Loucy (cell line): ENCODE measurements around the gene CYP27B1.

ENCODE experiments used
- H2AFZ ChIP-seq: fragments of 200-600 bp; sonication (generic); 2 replicates; pipeline ENCODE4 v1.6.0; 2016; ENCODE audit warnings: antibody characterized with exemption, mild to moderate bottlenecking, low read length, moderate library complexity
- H3F3A ChIP-seq: fragments of 200-600 bp; 2 replicates; pipeline ENCODE4 v1.6.0; 2016; ENCODE audit warnings: antibody characterized with exemption, low read depth, mild to moderate bottlenecking
- H3K27me3 ChIP-seq: fragments of 200-600 bp; sonication (generic); 2 replicates; pipeline ENCODE4 v1.6.1; 2014; ENCODE audit warnings: low read length, mild to moderate bottlenecking; ENCODE audit not compliant: insufficient read depth, poor library complexity, severe bottlenecking
- H3K36me3 ChIP-seq: fragments of 200-600 bp; sonication (generic); 2 replicates; pipeline ENCODE4 v1.6.1; 2016; ENCODE audit warnings: low read length; ENCODE audit not compliant: insufficient read depth
- H3K4me1 ChIP-seq: fragments of 200-600 bp; sonication (generic); 2 replicates; pipeline ENCODE4 v1.5.1; 2014; ENCODE audit warnings: low read length, mild to moderate bottlenecking; ENCODE audit not compliant: insufficient read depth, poor library complexity, severe bottlenecking
- H3K4me2 ChIP-seq: fragments of 200-600 bp; sonication (generic); 2 replicates; pipeline ENCODE4 v1.6.0; 2014; ENCODE audit warnings: antibody characterized with exemption, low read length, low read depth, mild to moderate bottlenecking; ENCODE audit not compliant: poor library complexity, severe bottlenecking
- H3K4me3 ChIP-seq: fragments of 200-600 bp; sonication (generic); 2 replicates; pipeline ENCODE4 v1.5.1; 2014; ENCODE audit warnings: low read length, mild to moderate bottlenecking, mixed read lengths; ENCODE audit not compliant: poor library complexity, severe bottlenecking
- H3K79me2 ChIP-seq: fragments of 200-600 bp; sonication (generic); 2 replicates; pipeline ENCODE4 v1.6.1; 2014; ENCODE audit warnings: low read length; ENCODE audit not compliant: insufficient read depth
- H3K9ac ChIP-seq: fragments of 200-600 bp; sonication (generic); 2 replicates; pipeline ENCODE4 v1.6.0; 2014; ENCODE audit warnings: mild to moderate bottlenecking, low read depth, low read length, moderate library complexity; ENCODE audit not compliant: poor library complexity, severe bottlenecking
- H3K9me2 ChIP-seq: fragments of 200-600 bp; sonication (generic); replicated peaks from 2 replicates; pipeline ENCODE4 v1.6.1; 2016; ENCODE audit warnings: low read depth, low read length, mixed read lengths
- H3K9me3 ChIP-seq: fragments of 200-600 bp; sonication (generic); 2 replicates; pipeline ENCODE4 v1.6.1; 2014; ENCODE audit warnings: mild to moderate bottlenecking, antibody characterized with exemption, low read length, low read depth; ENCODE audit not compliant: insufficient read depth
- H4K20me1 ChIP-seq: fragments of 200-600 bp; sonication (generic); 2 replicates; pipeline ENCODE4 v1.6.0; 2014; ENCODE audit warnings: antibody characterized with exemption, low read length, mild to moderate bottlenecking; ENCODE audit not compliant: insufficient read depth, poor library complexity, severe bottlenecking
- EZH2phosphoT487 ChIP-seq: fragments of 200-600 bp; IDR thresholded peaks from 2 replicates; pipeline ENCODE4 v1.6.1; 2018; ENCODE audit warnings: antibody characterized with exemption, mild to moderate bottlenecking, moderate library complexity, borderline replicate concordance
- TF ChIP-seq, protein P1 (sequence below): fragments of 200-600 bp; sonication (generic); conservative IDR thresholded peaks from 2 replicates; pipeline ENCODE4 v1.5.1; 2014; ENCODE audit warnings: mild to moderate bottlenecking, antibody characterized with exemption, low read length

Gene CYP27B1

GRCh38 chr12:57738661-57739237 is 28.1 kb downstream of the CYP27B1 start, which contains the start of gene AGAP2:
AGAP2 (minus strand) TSS chr12:57738742; CDS start chr12:57738246, 496 bp downstream.
- Histone ChIP-seq H3K9me2 (no peaks in the 10 kb centered on the region), H3F3A (no peaks in the 10 kb centered on the region), H3K4me3 (peak within 1 kb of the TSS; percentile 80), H2AFZ (no peak within 1 kb of the TSS), H3K79me2 (peaks cover 71% of the 10 kb centered on the region), H3K4me2 (peak within 1 kb of the TSS; percentile 95), H4K20me1 (peaks cover 48% of the 10 kb centered on the region), H3K9ac (peak within 1 kb of the TSS; percentile 75), H3K4me1 (peaks cover 29% of the 10 kb centered on the region), H3K27me3 (no peaks in the 10 kb centered on the region), H3K9me3 (no peaks in the 10 kb centered on the region), H3K36me3 (peaks cover 15% of the 10 kb centered on the region; the same call in 1 of the 2 replicates)
- no peak for TF ChIP-seq EZH2phosphoT487
- TF ChIP-seq, protein P1, sequence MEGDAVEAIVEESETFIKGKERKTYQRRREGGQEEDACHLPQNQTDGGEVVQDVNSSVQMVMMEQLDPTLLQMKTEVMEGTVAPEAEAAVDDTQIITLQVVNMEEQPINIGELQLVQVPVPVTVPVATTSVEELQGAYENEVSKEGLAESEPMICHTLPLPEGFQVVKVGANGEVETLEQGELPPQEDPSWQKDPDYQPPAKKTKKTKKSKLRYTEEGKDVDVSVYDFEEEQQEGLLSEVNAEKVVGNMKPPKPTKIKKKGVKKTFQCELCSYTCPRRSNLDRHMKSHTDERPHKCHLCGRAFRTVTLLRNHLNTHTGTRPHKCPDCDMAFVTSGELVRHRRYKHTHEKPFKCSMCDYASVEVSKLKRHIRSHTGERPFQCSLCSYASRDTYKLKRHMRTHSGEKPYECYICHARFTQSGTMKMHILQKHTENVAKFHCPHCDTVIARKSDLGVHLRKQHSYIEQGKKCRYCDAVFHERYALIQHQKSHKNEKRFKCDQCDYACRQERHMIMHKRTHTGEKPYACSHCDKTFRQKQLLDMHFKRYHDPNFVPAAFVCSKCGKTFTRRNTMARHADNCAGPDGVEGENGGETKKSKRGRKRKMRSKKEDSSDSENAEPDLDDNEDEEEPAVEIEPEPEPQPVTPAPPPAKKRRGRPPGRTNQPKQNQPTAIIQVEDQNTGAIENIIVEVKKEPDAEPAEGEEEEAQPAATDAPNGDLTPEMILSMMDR, result no peak

GRCh38 chr12:57737467-57738460 is 29.1 kb downstream of the CYP27B1 start:
- H3F3A ChIP-seq, result no peaks in the 10 kb centered on the region
- H3K27me3 ChIP-seq, result no peaks in the 10 kb centered on the region
- H3K9me3 ChIP-seq, result no peaks in the 10 kb centered on the region
- TF ChIP-seq, protein P1, result no peak
- TF ChIP-seq EZH2phosphoT487, result no peak
- peaks cover 48% of the 10 kb centered on the region for H4K20me1 ChIP-seq
- H3K79me2 ChIP-seq, result peaks cover 71% of the 10 kb centered on the region
- no peak overlapping the region for H3K4me2 ChIP-seq
- H3K36me3 ChIP-seq, result peaks cover 25% of the 10 kb centered on the region; the same call in 1 of the 2 replicates
- no peak overlapping the region for H2AFZ ChIP-seq
- no peak overlapping the region for H3K4me3 ChIP-seq
- H3K9me2 ChIP-seq, result no peaks in the 10 kb centered on the region
- peaks cover 27% of the 10 kb centered on the region for H3K4me1 ChIP-seq
- H3K9ac ChIP-seq, result no peak overlapping the region

DNA sequence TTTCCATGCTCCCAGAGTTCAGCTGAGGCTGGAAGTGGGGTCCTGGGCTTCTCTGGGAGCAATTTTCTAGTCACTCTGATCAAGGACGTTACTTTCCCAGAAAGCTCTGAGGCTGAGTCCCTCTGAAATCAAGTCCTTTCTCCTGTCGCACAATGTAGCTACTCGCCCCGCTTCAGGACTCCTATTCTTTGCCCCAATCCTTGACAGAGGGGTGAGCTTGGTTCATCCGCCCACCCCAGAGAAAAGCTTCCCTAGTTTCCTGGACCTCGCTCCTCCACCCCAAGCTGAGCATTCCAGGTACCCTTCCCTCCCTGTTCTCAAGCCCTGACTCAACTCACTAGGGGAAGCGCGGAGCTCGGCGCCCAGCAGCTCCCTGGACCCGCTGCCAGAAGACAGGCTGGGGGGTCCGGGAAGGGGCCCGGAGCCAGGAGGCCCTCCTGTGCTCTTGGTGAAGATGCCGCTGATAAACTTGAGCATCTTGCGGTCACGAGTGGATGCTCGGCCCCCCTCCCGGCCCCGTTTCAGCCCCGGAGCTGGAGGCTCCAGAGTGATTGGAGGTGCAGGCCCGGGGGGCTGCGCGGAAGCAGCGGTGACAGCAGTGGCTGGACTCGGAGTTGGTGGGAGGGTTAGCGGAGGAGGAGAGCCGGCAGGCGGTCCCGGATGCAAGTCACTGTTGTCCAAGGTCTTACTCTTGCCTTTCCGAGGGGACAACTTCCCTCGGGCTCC is 30.0 kb downstream of the CYP27B1 start:
- Histone ChIP-seq H3K4me1 (peaks cover 21% of the 10 kb centered on the region), H3F3A (no peaks in the 10 kb centered on the region), H3K9me2 (no peaks in the 10 kb centered on the region), H3K4me3 (no peak overlapping the region), H3K9ac (no peak overlapping the region), H3K79me2 (peaks cover 71% of the 10 kb centered on the region), H4K20me1 (peaks cover 48% of the 10 kb centered on the region), H2AFZ (no peak overlapping the region), H3K9me3 (no peaks in the 10 kb centered on the region), H3K4me2 (peak overlapping the region; percentile 30), H3K27me3 (no peaks in the 10 kb centered on the region), H3K36me3 (peaks cover 33% of the 10 kb centered on the region; the same call in 1 of the 2 replicates)
- TF ChIP-seq, protein P1, result no peak
- TF ChIP-seq EZH2phosphoT487, result no peak
